Activated T-helper 1 cell treated with anti-CD3 and anti-CD28 coated beads, Interleukin-12 subunit alpha, Interleukin-12 subunit beta, Interleukin-2, Interleukin-4 antibody, amounts not matched to agents 30 ng/mL and 10 ng/mL and 1 ng/mL, durations not matched to agents 14 hours and 24 hours and 36 hours (primary cell): ENCODE data around the gene STMP1. TPM values are rescaled to one million over a fixed set of nuclear protein-coding genes. Genes with fewer than 3 reads are reported as not detected.

Source experiments
- DNase-seq: peaks from one replicate; pipeline ENCODE4 v3.0.0; 2021; ENCODE audit warnings: low spot score
- H3K27ac Mint-ChIP-seq: one replicate; pipeline ENCODE4 v1.8.0; 2021; ENCODE audit warnings: mild to moderate bottlenecking, mixed read lengths
- H3K27me3 Mint-ChIP-seq: one replicate; pipeline ENCODE4 v1.8.0; 2022; ENCODE audit warnings: mild to moderate bottlenecking, moderate library complexity, mixed read lengths; ENCODE audit not compliant: insufficient read depth
- H3K36me3 Mint-ChIP-seq: one replicate; pipeline ENCODE4 v1.8.0; 2021; ENCODE audit warnings: low read depth, mixed read lengths
- H3K4me1 Mint-ChIP-seq: one replicate; pipeline ENCODE4 v1.8.0; 2021; ENCODE audit warnings: low read depth, mixed read lengths
- H3K4me3 Mint-ChIP-seq: one replicate; pipeline ENCODE4 v1.8.0; 2021; ENCODE audit warnings: mild to moderate bottlenecking, moderate library complexity, mixed read lengths
- H3K9me3 Mint-ChIP-seq: one replicate; pipeline ENCODE4 v1.8.0; 2021; ENCODE audit warnings: mixed read lengths
- intact Hi-C: fragments of 100-400 bp; cut with micrococcal nuclease; formaldehyde crosslinking; loops from one replicate; pipeline ENCODE4 v1.15.1; 2024
- total RNA-seq: library from RNA; stranded (reverse); gene quantifications from 2 replicates; pipeline ENCODE4 v1.2.3, GENCODE V29; 2022

The STMP1 gene
- total RNA-seq, 1 donor from 2014 or later: 24.7 TPM

- Mint-ChIP-seq H3K4me1 (no peaks in the 10 kb centered on the region), H3K27ac (no peak overlapping the region), H3K9me3 (no peaks in the 10 kb centered on the region), H3K36me3 (no peaks in the 10 kb centered on the region), H3K4me3 (no peak overlapping the region), H3K27me3 (peaks cover 7% of the 10 kb centered on the region)
- DNase-seq: no peak
- intact Hi-C loops: no loop called here
These were observed 57.4 kb downstream of the STMP1 start for GRCh38 chr7:135719688-135720087.

GRCh38 chr7:135721198-135721820 is 59.0 kb downstream of the STMP1 start:
- intact Hi-C loops: no loop called here
- Mint-ChIP-seq H3K36me3 (no peaks in the 10 kb centered on the region), H3K4me3 (no peak overlapping the region), H3K27me3 (peaks cover 9% of the 10 kb centered on the region), H3K9me3 (no peaks in the 10 kb centered on the region), H3K27ac (no peak overlapping the region), H3K4me1 (no peaks in the 10 kb centered on the region)
- no peak for DNase-seq

- Mint-ChIP-seq H3K4me1 (no peaks in the 10 kb centered on the region), H3K4me3 (no peak overlapping the region), H3K9me3 (no peaks in the 10 kb centered on the region), H3K36me3 (no peaks in the 10 kb centered on the region), H3K27me3 (peaks cover 5% of the 10 kb centered on the region), H3K27ac (no peak overlapping the region)
- no peak for DNase-seq
- intact Hi-C loops: no loop called here
These were observed 61.1 kb downstream of the STMP1 start for GRCh38 chr7:135723411-135723810.

Other genes with a start within 250 kb of the STMP1 start
- gene CNOT4, start 152.4 kb upstream of the STMP1 start, total RNA-seq: 21.3 and 23.3 TPM in 2 replicates
- 110 and 121 TPM in 2 replicates for gene NUP205, start 104.6 kb upstream of the STMP1 start, total RNA-seq
- not detected in 2 replicates for gene SLC13A4, start 65.7 kb downstream of the STMP1 start, total RNA-seq
- gene FAM180A, start 86.3 kb downstream of the STMP1 start, total RNA-seq: not detected in 2 replicates